Measurements from ENCODE around the gene COQ5.

COQ5 gene

GRCh38 chr12:120542166-120542565 lies 13.2 kb upstream of the COQ5 start:
- Histone ChIP-seq H3K4me3 (ENCODE audit: insufficient read depth, low read depth, low read length, poor library complexity, severe bottlenecking) (no peak overlapping the region), H3K4me1 (ENCODE audit: control insufficient read depth, insufficient read depth, low read length, poor library complexity, severe bottlenecking) (peaks cover 19% of the 10 kb centered on the region)

DNA sequence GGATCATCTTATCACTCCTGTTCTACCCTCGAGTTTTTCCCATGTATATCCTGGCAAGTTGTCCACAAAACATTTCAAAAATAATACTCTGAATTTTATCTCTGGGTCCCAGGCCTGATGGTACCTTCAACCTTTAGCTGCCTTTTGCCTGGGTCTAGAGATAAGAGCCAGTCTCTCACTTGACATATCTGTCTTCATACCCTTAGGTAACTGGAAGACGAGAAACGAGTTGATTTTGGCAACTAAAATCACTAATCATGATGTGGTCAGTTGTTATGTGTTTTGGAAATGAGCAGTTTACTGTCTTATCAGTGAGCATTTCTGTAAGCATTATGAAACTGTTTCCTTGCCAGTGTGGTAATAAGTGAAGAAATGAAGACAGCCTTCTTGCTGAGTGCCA lies 11.5 kb upstream of the COQ5 start:
- Histone ChIP-seq H3K36me3 (ENCODE audit: control insufficient read depth, insufficient read depth, low read length) (no peaks in the 10 kb centered on the region), H3K9me3 (ENCODE audit: control insufficient read depth, low read length) (no peaks in the 10 kb centered on the region), H3K4me3 (ENCODE audit: insufficient read depth, low read depth, low read length, poor library complexity, severe bottlenecking) (no peak overlapping the region), H3K27ac (ENCODE audit: insufficient read depth, low read length, poor library complexity, severe bottlenecking) (no peak overlapping the region), H3K4me1 (ENCODE audit: control insufficient read depth, insufficient read depth, low read length, poor library complexity, severe bottlenecking) (peaks cover 29% of the 10 kb centered on the region), H3K27me3 (replicated peaks; ENCODE audit: control insufficient read depth, insufficient read depth, low read length, poor library complexity, severe bottlenecking) (no peaks in the 10 kb centered on the region)
- DNase-seq: no peak

More at GRCh38 chr12:120542166-120542565, 13.2 kb upstream of the COQ5 start:
- Histone ChIP-seq H3K36me3 (ENCODE audit: control insufficient read depth, insufficient read depth, low read length) (peaks cover 12% of the 10 kb centered on the region), H3K27me3 (replicated peaks; ENCODE audit: control insufficient read depth, insufficient read depth, low read length, poor library complexity, severe bottlenecking) (no peaks in the 10 kb centered on the region), H3K9me3 (ENCODE audit: control insufficient read depth, low read length) (no peaks in the 10 kb centered on the region), H3K27ac (ENCODE audit: insufficient read depth, low read length, poor library complexity, severe bottlenecking) (no peak overlapping the region)
- no peak for DNase-seq

DNA sequence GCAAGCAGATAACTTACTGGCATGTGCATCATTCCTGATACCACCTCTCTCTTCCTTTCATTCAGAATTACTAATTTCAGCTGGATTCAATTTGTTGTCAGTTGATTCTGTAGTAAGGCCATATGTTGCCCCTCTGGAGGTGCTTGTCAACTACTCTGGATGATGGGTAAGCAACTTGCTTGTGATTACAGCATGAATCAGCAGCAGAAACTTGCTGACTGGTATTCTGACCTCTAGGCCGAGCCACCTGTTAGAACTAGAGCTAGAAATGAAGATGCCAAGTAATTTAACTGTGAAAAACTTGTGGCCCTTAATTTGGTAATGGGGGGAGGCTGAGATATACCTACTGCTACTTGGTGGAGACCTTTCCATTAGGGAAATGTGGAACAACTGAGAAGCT lies 10.3 kb upstream of the COQ5 start:
- Histone ChIP-seq H3K4me1 (ENCODE audit: control insufficient read depth, insufficient read depth, low read length, poor library complexity, severe bottlenecking) (peaks cover 29% of the 10 kb centered on the region), H3K9me3 (ENCODE audit: control insufficient read depth, low read length) (no peaks in the 10 kb centered on the region), H3K36me3 (ENCODE audit: control insufficient read depth, insufficient read depth, low read length) (no peaks in the 10 kb centered on the region), H3K4me3 (ENCODE audit: insufficient read depth, low read depth, low read length, poor library complexity, severe bottlenecking) (no peak overlapping the region), H3K27ac (ENCODE audit: insufficient read depth, low read length, poor library complexity, severe bottlenecking) (no peak overlapping the region), H3K27me3 (replicated peaks; ENCODE audit: control insufficient read depth, insufficient read depth, low read length, poor library complexity, severe bottlenecking) (no peaks in the 10 kb centered on the region)
- no peak for DNase-seq

GRCh38 chr12:120538281-120539156 lies 9.6 kb upstream of the COQ5 start:
- H3K9me3 ChIP-seq (ENCODE audit: control insufficient read depth, low read length): no peaks in the 10 kb centered on the region
- H3K27ac ChIP-seq (ENCODE audit: insufficient read depth, low read length, poor library complexity, severe bottlenecking): peak overlapping the region; percentile 36
- peaks cover 29% of the 10 kb centered on the region for H3K4me1 ChIP-seq (ENCODE audit: control insufficient read depth, insufficient read depth, low read length, poor library complexity, severe bottlenecking)
- no peaks in the 10 kb centered on the region for H3K27me3 ChIP-seq (replicated peaks; ENCODE audit: control insufficient read depth, insufficient read depth, low read length, poor library complexity, severe bottlenecking)
- peak overlapping the region; percentile 18 for H3K4me3 ChIP-seq (ENCODE audit: insufficient read depth, low read depth, low read length, poor library complexity, severe bottlenecking)
- H3K36me3 ChIP-seq (ENCODE audit: control insufficient read depth, insufficient read depth, low read length): no peaks in the 10 kb centered on the region
- no peak for DNase-seq

GRCh38 chr12:120537856-120538220 lies 8.9 kb upstream of the COQ5 start:
- Histone ChIP-seq H3K27ac (ENCODE audit: insufficient read depth, low read length, poor library complexity, severe bottlenecking) (no peak overlapping the region), H3K4me1 (ENCODE audit: control insufficient read depth, insufficient read depth, low read length, poor library complexity, severe bottlenecking) (peaks cover 29% of the 10 kb centered on the region), H3K27me3 (replicated peaks; ENCODE audit: control insufficient read depth, insufficient read depth, low read length, poor library complexity, severe bottlenecking) (no peaks in the 10 kb centered on the region), H3K9me3 (ENCODE audit: control insufficient read depth, low read length) (no peaks in the 10 kb centered on the region), H3K4me3 (ENCODE audit: insufficient read depth, low read depth, low read length, poor library complexity, severe bottlenecking) (no peak overlapping the region), H3K36me3 (ENCODE audit: control insufficient read depth, insufficient read depth, low read length) (no peaks in the 10 kb centered on the region)
- no peak for DNase-seq

DNA sequence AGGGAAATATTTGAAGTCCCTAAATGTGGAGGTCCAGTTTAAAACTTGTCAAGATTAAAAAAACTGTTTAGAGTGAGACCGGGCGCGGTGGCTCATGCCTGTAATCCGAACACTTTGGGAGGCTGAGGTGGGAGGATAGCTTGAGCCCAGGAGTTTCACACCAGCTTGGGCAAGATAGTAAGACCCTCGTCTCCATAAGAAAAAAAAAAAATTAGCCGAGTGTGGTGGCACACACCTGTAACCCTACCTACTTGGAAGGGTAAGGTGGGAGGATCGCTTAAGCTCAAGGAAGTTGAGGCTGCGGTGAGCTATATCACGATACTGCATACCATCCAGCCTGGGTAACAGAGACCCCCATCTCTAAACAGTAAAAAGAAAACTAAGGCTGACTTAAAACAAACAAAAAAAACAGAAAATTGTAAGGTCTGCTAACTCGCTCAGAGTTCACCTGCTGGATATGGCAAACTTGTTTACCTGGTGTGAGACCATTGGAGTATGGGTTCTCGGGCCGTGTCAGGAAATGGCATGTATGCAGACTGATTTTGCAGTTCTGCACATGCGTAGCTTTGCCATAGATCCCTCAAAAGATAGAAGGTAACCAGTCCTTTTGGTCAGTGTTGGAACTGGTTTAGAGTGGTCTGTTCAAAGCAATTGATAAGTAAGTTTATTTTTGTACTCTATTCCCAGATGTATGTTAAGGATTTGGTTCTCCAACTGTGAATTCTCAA lies 7.3 kb upstream of the COQ5 start:
- H3K9me3 ChIP-seq (ENCODE audit: control insufficient read depth, low read length): no peaks in the 10 kb centered on the region
- no peaks in the 10 kb centered on the region for H3K36me3 ChIP-seq (ENCODE audit: control insufficient read depth, insufficient read depth, low read length)
- H3K27ac ChIP-seq (ENCODE audit: insufficient read depth, low read length, poor library complexity, severe bottlenecking): peak overlapping the region; percentile 93
- DNase-seq: peak in 1 of 3 donors; percentile 27
- peaks cover 29% of the 10 kb centered on the region for H3K4me1 ChIP-seq (ENCODE audit: control insufficient read depth, insufficient read depth, low read length, poor library complexity, severe bottlenecking)
- no peaks in the 10 kb centered on the region for H3K27me3 ChIP-seq (replicated peaks; ENCODE audit: control insufficient read depth, insufficient read depth, low read length, poor library complexity, severe bottlenecking)
- peak overlapping the region; percentile 96 for H3K4me3 ChIP-seq (ENCODE audit: insufficient read depth, low read depth, low read length, poor library complexity, severe bottlenecking)

GRCh38 chr12:120534703-120535655 lies 6.0 kb upstream of the COQ5 start:
- peak; percentile 12 to 41 (median 32) for DNase-seq
- peak overlapping the region; percentile 96 for H3K4me3 ChIP-seq (ENCODE audit: insufficient read depth, low read depth, low read length, poor library complexity, severe bottlenecking)
- peak overlapping the region; percentile 93 for H3K27ac ChIP-seq (ENCODE audit: insufficient read depth, low read length, poor library complexity, severe bottlenecking)
- H3K36me3 ChIP-seq (ENCODE audit: control insufficient read depth, insufficient read depth, low read length): no peaks in the 10 kb centered on the region
- H3K4me1 ChIP-seq (ENCODE audit: control insufficient read depth, insufficient read depth, low read length, poor library complexity, severe bottlenecking): peaks cover 29% of the 10 kb centered on the region
- no peaks in the 10 kb centered on the region for H3K27me3 ChIP-seq (replicated peaks; ENCODE audit: control insufficient read depth, insufficient read depth, low read length, poor library complexity, severe bottlenecking)
- no peaks in the 10 kb centered on the region for H3K9me3 ChIP-seq (ENCODE audit: control insufficient read depth, low read length)

- Histone ChIP-seq H3K27ac (ENCODE audit: insufficient read depth, low read length, poor library complexity, severe bottlenecking) (peak within 1 kb of the TSS; percentile 93), H3K9me3 (ENCODE audit: control insufficient read depth, low read length) (no peaks in the 10 kb centered on the region), H3K36me3 (ENCODE audit: control insufficient read depth, insufficient read depth, low read length) (no peaks in the 10 kb centered on the region), H3K4me3 (ENCODE audit: insufficient read depth, low read depth, low read length, poor library complexity, severe bottlenecking) (peak within 1 kb of the TSS; percentile 96), H3K27me3 (replicated peaks; ENCODE audit: control insufficient read depth, insufficient read depth, low read length, poor library complexity, severe bottlenecking) (no peaks in the 10 kb centered on the region), H3K4me1 (ENCODE audit: control insufficient read depth, insufficient read depth, low read length, poor library complexity, severe bottlenecking) (peaks cover 29% of the 10 kb centered on the region)
- peak; percentile 60 to 73 (median 61) for DNase-seq
Measured at GRCh38 chr12:120534203-120534702, 5.3 kb upstream of the COQ5 start, which contains the start of gene RNF10. TSS of gene RNF10 (plus strand) at chr12:120534356. CDS start at chr12:120534812, 456 bp downstream.

DNA sequence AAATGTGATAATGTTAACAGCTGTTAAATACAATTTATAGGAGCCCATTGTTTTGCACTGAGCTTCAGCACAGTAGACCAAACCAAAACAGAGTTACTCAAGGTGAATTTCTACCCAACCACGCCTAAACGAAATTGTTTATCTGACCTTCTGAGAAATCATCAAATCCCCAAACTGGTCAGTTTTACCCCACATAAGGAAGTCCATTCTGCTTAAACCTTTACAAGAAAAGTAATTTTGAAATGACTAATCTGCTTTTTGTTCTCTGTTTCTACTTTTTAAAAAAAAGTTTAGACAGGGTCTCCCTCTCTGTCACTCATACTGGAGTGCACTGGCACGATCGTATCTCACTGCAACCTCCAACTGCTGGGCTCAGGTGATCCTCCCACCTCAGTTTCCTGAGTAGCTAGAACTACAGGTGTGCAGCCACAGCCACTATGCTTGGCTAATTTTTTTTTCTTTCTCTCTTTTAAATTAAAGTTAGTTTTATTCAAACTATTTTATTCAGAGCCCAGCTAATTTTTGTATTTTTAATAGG lies 3.8 kb upstream of the COQ5 start:
- Histone ChIP-seq H3K36me3 (ENCODE audit: control insufficient read depth, insufficient read depth, low read length) (no peaks in the 10 kb centered on the region), H3K4me1 (ENCODE audit: control insufficient read depth, insufficient read depth, low read length, poor library complexity, severe bottlenecking) (peaks cover 23% of the 10 kb centered on the region), H3K4me3 (ENCODE audit: insufficient read depth, low read depth, low read length, poor library complexity, severe bottlenecking) (no peak overlapping the region), H3K27ac (ENCODE audit: insufficient read depth, low read length, poor library complexity, severe bottlenecking) (no peak overlapping the region), H3K27me3 (replicated peaks; ENCODE audit: control insufficient read depth, insufficient read depth, low read length, poor library complexity, severe bottlenecking) (no peaks in the 10 kb centered on the region), H3K9me3 (ENCODE audit: control insufficient read depth, low read length) (no peaks in the 10 kb centered on the region)
- DNase-seq: no peak
